ENCODE measurements around the gene CHRNA9. TPM values are rescaled to one million over a fixed set of nuclear protein-coding genes. Genes with fewer than 3 reads are reported as not detected.

CHRNA9 gene
- total RNA-seq, 1 experiment from 2014 or later: not detected

DNA sequence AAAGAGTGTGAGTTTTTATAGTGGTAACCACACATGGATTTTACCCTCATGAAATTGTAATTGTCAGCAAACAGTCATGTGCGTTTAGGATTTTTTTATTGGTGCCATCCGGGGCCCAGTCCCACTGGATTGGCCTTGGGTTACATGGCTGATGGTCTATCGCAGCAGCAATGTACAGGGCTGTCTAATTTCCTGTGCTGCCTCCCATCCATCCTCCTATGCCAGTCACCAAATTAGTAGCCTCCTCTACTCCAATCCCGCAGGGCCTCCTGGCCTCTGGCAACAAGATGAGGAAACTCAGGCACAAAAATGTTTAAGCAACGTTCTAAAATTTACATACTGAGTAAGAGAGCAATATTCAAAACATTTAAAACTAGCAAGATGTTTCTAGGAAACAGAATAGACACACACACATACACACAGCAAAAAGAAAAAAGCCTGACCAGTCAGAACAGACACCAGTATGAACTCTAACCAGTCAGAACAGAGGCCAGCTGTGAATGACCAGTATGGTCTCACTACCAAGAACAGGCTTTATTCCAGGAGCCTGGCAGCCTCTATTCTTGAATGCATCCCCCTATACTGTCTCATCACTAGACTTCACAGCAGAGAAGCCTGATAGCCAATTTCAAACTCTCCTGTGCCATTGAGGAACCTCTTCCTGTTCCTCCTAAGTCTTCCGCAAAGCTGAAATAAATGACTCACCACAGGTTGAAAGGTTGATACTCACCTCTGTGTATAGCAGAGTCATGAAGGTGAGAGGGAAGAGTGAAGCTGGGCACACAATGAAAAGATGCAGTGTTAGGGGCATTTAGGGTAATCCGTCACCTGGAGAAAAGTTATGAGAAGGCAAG lies 42.6 kb downstream of the CHRNA9 start:
- Histone ChIP-seq H3K27me3 (replicated peaks; ENCODE audit: control insufficient read depth, insufficient read depth, low read length) (no peaks in the 10 kb centered on the region), H3K4me3 (ENCODE audit: low read depth, low read length) (no peak overlapping the region), H3K36me3 (ENCODE audit: control insufficient read depth, insufficient read depth, low read length) (no peaks in the 10 kb centered on the region), H3K9me3 (no peaks in the 10 kb centered on the region), H3K4me1 (0 out of 2 replicates have a peak, but pooled peaks cover 3% of the 10 kb centered on the region)
- POLR2A ChIA-PET: no interaction called here
- no peak for TF ChIP-seq CTCF (IDR thresholded peaks at IDR 0.05; ENCODE audit: insufficient read depth in 1 of 2, low read depth in 1 of 2, low read length in 1 of 2, severe bottlenecking in 1 of 2, unreplicated experiment in 1 of 2)
- no peak overlapping the region for H3K27ac Mint-ChIP-seq (ENCODE audit: unreplicated experiment)
- H3K9me3 Mint-ChIP-seq (ENCODE audit: unreplicated experiment): no peaks in the 10 kb centered on the region
- H3K36me3 Mint-ChIP-seq (ENCODE audit: insufficient read depth, unreplicated experiment): no peaks in the 10 kb centered on the region
- CTCF ChIA-PET: no interaction called here
- H3K27me3 Mint-ChIP-seq (ENCODE audit: insufficient read depth, unreplicated experiment): no peaks in the 10 kb centered on the region
- intact Hi-C loops (cut with micrococcal nuclease; ENCODE audit: unreplicated experiment): no loop called here
- H3K4me1 Mint-ChIP-seq (ENCODE audit: low read depth, unreplicated experiment): peaks cover 7% of the 10 kb centered on the region
- no TSS peak for BruUV-seq (replicated peaks)
- no peak for DNase-seq
- no peak overlapping the region for H3K4me3 Mint-ChIP-seq (ENCODE audit: unreplicated experiment)

DNA sequence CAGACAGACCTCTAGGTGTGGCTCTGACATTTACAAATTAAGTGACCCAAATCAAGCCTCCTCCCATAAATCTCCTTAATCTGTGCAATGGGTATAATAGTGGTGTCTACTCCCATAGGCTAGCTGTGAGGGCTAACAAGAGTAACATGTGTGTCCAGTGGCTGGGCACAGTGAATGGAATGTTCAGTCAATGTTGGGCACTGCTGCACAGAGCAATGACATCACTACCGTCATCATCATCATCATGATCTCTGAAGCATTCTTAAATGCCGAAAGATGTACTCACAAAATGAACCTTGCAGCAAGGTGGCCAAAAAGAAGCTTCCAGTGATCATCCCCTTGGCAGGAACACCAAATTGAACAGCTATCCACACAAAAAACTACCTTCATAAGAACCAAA lies 43.5 kb downstream of the CHRNA9 start:
- 0 out of 2 replicates have a peak, but pooled peaks cover 3% of the 10 kb centered on the region for H3K4me1 ChIP-seq
- no peak for DNase-seq
- H3K9me3 ChIP-seq: no peaks in the 10 kb centered on the region
- H3K36me3 ChIP-seq (ENCODE audit: control insufficient read depth, insufficient read depth, low read length): no peaks in the 10 kb centered on the region
- H3K4me3 ChIP-seq (ENCODE audit: low read depth, low read length): no peak overlapping the region
- Mint-ChIP-seq H3K27ac (ENCODE audit: unreplicated experiment) (no peak overlapping the region), H3K4me3 (ENCODE audit: unreplicated experiment) (no peak overlapping the region), H3K36me3 (ENCODE audit: insufficient read depth, unreplicated experiment) (no peaks in the 10 kb centered on the region), H3K27me3 (ENCODE audit: insufficient read depth, unreplicated experiment) (no peaks in the 10 kb centered on the region), H3K4me1 (ENCODE audit: low read depth, unreplicated experiment) (peaks cover 7% of the 10 kb centered on the region), H3K9me3 (ENCODE audit: unreplicated experiment) (no peaks in the 10 kb centered on the region)
- no peak for TF ChIP-seq CTCF (IDR thresholded peaks at IDR 0.05; ENCODE audit: insufficient read depth in 1 of 2, low read depth in 1 of 2, low read length in 1 of 2, severe bottlenecking in 1 of 2, unreplicated experiment in 1 of 2)
- CTCF ChIA-PET: no interaction called here
- POLR2A ChIA-PET: no interaction called here
- H3K27me3 ChIP-seq (replicated peaks; ENCODE audit: control insufficient read depth, insufficient read depth, low read length): no peaks in the 10 kb centered on the region
- intact Hi-C loops (cut with micrococcal nuclease; ENCODE audit: unreplicated experiment): no loop called here
- no TSS peak for BruUV-seq (replicated peaks)

- Mint-ChIP-seq H3K27ac (ENCODE audit: unreplicated experiment) (no peak overlapping the region), H3K36me3 (ENCODE audit: insufficient read depth, unreplicated experiment) (no peaks in the 10 kb centered on the region), H3K4me3 (ENCODE audit: unreplicated experiment) (no peak overlapping the region), H3K9me3 (ENCODE audit: unreplicated experiment) (no peaks in the 10 kb centered on the region), H3K4me1 (ENCODE audit: low read depth, unreplicated experiment) (peaks cover 7% of the 10 kb centered on the region), H3K27me3 (ENCODE audit: insufficient read depth, unreplicated experiment) (no peaks in the 10 kb centered on the region)
- Histone ChIP-seq H3K27me3 (replicated peaks; ENCODE audit: control insufficient read depth, insufficient read depth, low read length) (no peaks in the 10 kb centered on the region), H3K36me3 (ENCODE audit: control insufficient read depth, insufficient read depth, low read length) (no peaks in the 10 kb centered on the region), H3K9me3 (no peaks in the 10 kb centered on the region), H3K4me3 (ENCODE audit: low read depth, low read length) (no peak overlapping the region), H3K4me1 (0 out of 2 replicates have a peak, but pooled peaks cover 3% of the 10 kb centered on the region)
- ChIA-PET CTCF (no interaction called here), POLR2A (no interaction called here)
- intact Hi-C loops (cut with micrococcal nuclease; ENCODE audit: unreplicated experiment): no loop called here
- no peak for TF ChIP-seq CTCF (IDR thresholded peaks at IDR 0.05; ENCODE audit: insufficient read depth in 1 of 2, low read depth in 1 of 2, low read length in 1 of 2, severe bottlenecking in 1 of 2, unreplicated experiment in 1 of 2)
- DNase-seq: no peak
- no TSS peak for BruUV-seq (replicated peaks)
Measured at GRCh38 chr4:40379248-40379647, 44.1 kb downstream of the CHRNA9 start.

Measured in Caco-2 (cell line).